Measurements from ENCODE around the gene CD44.
"Not testable (repeated sequence)": the region's sequence is repeated elsewhere in the genome, so short reads cannot be mapped to it uniquely, and the experiment has no call there.

Gene CD44

GRCh38 chr11:35138943-35139721, at the start of gene CD44:
Gene CD44, plus strand, starts transcription at chr11:35139171. Its CDS starts 133 bp downstream, at chr11:35139304.
- H3K4me2 ChIP-seq = peak within 1 kb of the TSS; percentile 84

GRCh38 chr11:35089666-35090065, 49.3 kb upstream of the CD44 start:
- no peak overlapping the region for H3K4me3 ChIP-seq (IDR thresholded peaks at IDR 0.05; ENCODE audit: insufficient read depth, low read depth, low read length)
- H3K27me3 ChIP-seq (ENCODE audit: insufficient read depth, low read depth) = no peaks in the 10 kb centered on the region
- H3K79me2 ChIP-seq (ENCODE audit: insufficient read depth, low read depth) = no peaks in the 10 kb centered on the region
- H3K27ac ChIP-seq = no peak overlapping the region
- H4K20me1 ChIP-seq (ENCODE audit: insufficient read depth) = no peaks in the 10 kb centered on the region
- H2AFZ ChIP-seq (ENCODE audit: low read depth) = no peak overlapping the region
- H3K9ac ChIP-seq = no peak overlapping the region
- no peaks in the 10 kb centered on the region for H3K4me1 ChIP-seq (ENCODE audit: low read depth, poor library complexity, severe bottlenecking)
- H3K36me3 ChIP-seq (ENCODE audit: insufficient read depth) = no peaks in the 10 kb centered on the region
- no peak overlapping the region for H3K4me2 ChIP-seq
- no peak for TF ChIP-seq CTCF (conservative IDR thresholded peaks at IDR 0.05; ENCODE audit: low read depth, low read length)

More at GRCh38 chr11:35138943-35139721, at the start of gene CD44:
- H3K27me3 ChIP-seq (ENCODE audit: insufficient read depth, low read depth) = peaks cover 26% of the 10 kb centered on the region
- H3K9ac ChIP-seq = peak within 1 kb of the TSS; percentile 39; the same call in 1 of the 2 replicates
- H2AFZ ChIP-seq (ENCODE audit: low read depth) = peak within 1 kb of the TSS; percentile 97
- H3K27ac ChIP-seq = no peak within 1 kb of the TSS
- TF ChIP-seq CTCF (conservative IDR thresholded peaks at IDR 0.05; ENCODE audit: low read depth, low read length) = no peak
- H3K4me1 ChIP-seq (ENCODE audit: low read depth, poor library complexity, severe bottlenecking) = peaks cover 19% of the 10 kb centered on the region
- no peaks in the 10 kb centered on the region for H3K79me2 ChIP-seq (ENCODE audit: insufficient read depth, low read depth)
- no peaks in the 10 kb centered on the region for H3K36me3 ChIP-seq (ENCODE audit: insufficient read depth)
- H3K4me3 ChIP-seq (IDR thresholded peaks at IDR 0.05; ENCODE audit: insufficient read depth, low read depth, low read length) = no peak within 1 kb of the TSS
- H4K20me1 ChIP-seq (ENCODE audit: insufficient read depth) = no peaks in the 10 kb centered on the region

GRCh38 chr11:35090125-35090524, 48.8 kb upstream of the CD44 start:
- no peaks in the 10 kb centered on the region for H3K79me2 ChIP-seq (ENCODE audit: insufficient read depth, low read depth)
- no peak for TF ChIP-seq CTCF (conservative IDR thresholded peaks at IDR 0.05; ENCODE audit: low read depth, low read length)
- H4K20me1 ChIP-seq (ENCODE audit: insufficient read depth) = no peaks in the 10 kb centered on the region
- H3K4me3 ChIP-seq (IDR thresholded peaks at IDR 0.05; ENCODE audit: insufficient read depth, low read depth, low read length) = no peak overlapping the region
- no peaks in the 10 kb centered on the region for H3K4me1 ChIP-seq (ENCODE audit: low read depth, poor library complexity, severe bottlenecking)
- H3K27me3 ChIP-seq (ENCODE audit: insufficient read depth, low read depth) = no peaks in the 10 kb centered on the region
- H3K36me3 ChIP-seq (ENCODE audit: insufficient read depth) = no peaks in the 10 kb centered on the region
- no peak overlapping the region for H3K9ac ChIP-seq
- no peak overlapping the region for H3K27ac ChIP-seq
- H2AFZ ChIP-seq (ENCODE audit: low read depth) = no peak overlapping the region
- no peak overlapping the region for H3K4me2 ChIP-seq

GRCh38 chr11:35090991-35091390, 48.0 kb upstream of the CD44 start:
- not testable (repeated sequence) for H3K4me3 ChIP-seq (IDR thresholded peaks at IDR 0.05; ENCODE audit: insufficient read depth, low read depth, low read length); H3K36me3 ChIP-seq (ENCODE audit: insufficient read depth); H3K27ac ChIP-seq; H3K4me1 ChIP-seq (ENCODE audit: low read depth, poor library complexity, severe bottlenecking); H3K27me3 ChIP-seq (ENCODE audit: insufficient read depth, low read depth); H4K20me1 ChIP-seq (ENCODE audit: insufficient read depth); H3K79me2 ChIP-seq (ENCODE audit: insufficient read depth, low read depth); H3K9ac ChIP-seq; H2AFZ ChIP-seq (ENCODE audit: low read depth); H3K4me2 ChIP-seq

- Histone ChIP-seq H4K20me1 (ENCODE audit: insufficient read depth) (no peaks in the 10 kb centered on the region), H3K27ac (no peak overlapping the region), H3K4me1 (ENCODE audit: low read depth, poor library complexity, severe bottlenecking) (no peaks in the 10 kb centered on the region), H3K9ac (no peak overlapping the region), H3K36me3 (ENCODE audit: insufficient read depth) (no peaks in the 10 kb centered on the region), H3K79me2 (ENCODE audit: insufficient read depth, low read depth) (no peaks in the 10 kb centered on the region), H2AFZ (ENCODE audit: low read depth) (no peak overlapping the region), H3K4me3 (IDR thresholded peaks at IDR 0.05; ENCODE audit: insufficient read depth, low read depth, low read length) (no peak overlapping the region), H3K4me2 (no peak overlapping the region), H3K27me3 (ENCODE audit: insufficient read depth, low read depth) (no peaks in the 10 kb centered on the region)
- no peak for TF ChIP-seq CTCF (conservative IDR thresholded peaks at IDR 0.05; ENCODE audit: low read depth, low read length)
Observed at GRCh38 chr11:35096723-35097122, 42.2 kb upstream of the CD44 start.

Data from KMS-11 (cell line).